ENCODE results near the gene FAM83D.

GRCh38 chr20:38979434-38979833 lies 53.2 kb downstream of the FAM83D start:
- TF ChIP-seq KDM5A (IDR thresholded peaks at IDR 0.05) (no peak), SREBF2 (IDR thresholded peaks at IDR 0.05) (no peak), JUN (IDR thresholded peaks at IDR 0.05) (no peak), RAD21 (conservative IDR thresholded peaks at IDR 0.05 in 1 of 2, IDR thresholded peaks at IDR 0.05 in 1 of 2) (no peak), POLR2A (IDR thresholded peaks at IDR 0.05; ENCODE audit: low read length) (no peak), MYC (IDR thresholded peaks at IDR 0.05; ENCODE audit: borderline replicate concordance, low read length) (no peak), EP300 (IDR thresholded peaks at IDR 0.05) (no peak)
- TF ChIP-seq, protein P1, sequence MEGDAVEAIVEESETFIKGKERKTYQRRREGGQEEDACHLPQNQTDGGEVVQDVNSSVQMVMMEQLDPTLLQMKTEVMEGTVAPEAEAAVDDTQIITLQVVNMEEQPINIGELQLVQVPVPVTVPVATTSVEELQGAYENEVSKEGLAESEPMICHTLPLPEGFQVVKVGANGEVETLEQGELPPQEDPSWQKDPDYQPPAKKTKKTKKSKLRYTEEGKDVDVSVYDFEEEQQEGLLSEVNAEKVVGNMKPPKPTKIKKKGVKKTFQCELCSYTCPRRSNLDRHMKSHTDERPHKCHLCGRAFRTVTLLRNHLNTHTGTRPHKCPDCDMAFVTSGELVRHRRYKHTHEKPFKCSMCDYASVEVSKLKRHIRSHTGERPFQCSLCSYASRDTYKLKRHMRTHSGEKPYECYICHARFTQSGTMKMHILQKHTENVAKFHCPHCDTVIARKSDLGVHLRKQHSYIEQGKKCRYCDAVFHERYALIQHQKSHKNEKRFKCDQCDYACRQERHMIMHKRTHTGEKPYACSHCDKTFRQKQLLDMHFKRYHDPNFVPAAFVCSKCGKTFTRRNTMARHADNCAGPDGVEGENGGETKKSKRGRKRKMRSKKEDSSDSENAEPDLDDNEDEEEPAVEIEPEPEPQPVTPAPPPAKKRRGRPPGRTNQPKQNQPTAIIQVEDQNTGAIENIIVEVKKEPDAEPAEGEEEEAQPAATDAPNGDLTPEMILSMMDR (IDR thresholded peaks at IDR 0.05): no peak
- TF ChIP-seq, protein P2, sequence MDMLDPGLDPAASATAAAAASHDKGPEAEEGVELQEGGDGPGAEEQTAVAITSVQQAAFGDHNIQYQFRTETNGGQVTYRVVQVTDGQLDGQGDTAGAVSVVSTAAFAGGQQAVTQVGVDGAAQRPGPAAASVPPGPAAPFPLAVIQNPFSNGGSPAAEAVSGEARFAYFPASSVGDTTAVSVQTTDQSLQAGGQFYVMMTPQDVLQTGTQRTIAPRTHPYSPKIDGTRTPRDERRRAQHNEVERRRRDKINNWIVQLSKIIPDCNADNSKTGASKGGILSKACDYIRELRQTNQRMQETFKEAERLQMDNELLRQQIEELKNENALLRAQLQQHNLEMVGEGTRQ (IDR thresholded peaks at IDR 0.05): no peak
